CD4-positive, alpha-beta T cell treated with Interleukin-17A for 1 hour (primary cell): ENCODE data around the gene NOL9.
"Not testable (repeated sequence)": the region's sequence is repeated elsewhere in the genome, so short reads cannot be mapped to it uniquely, and the experiment has no call there.

Source experiments
- DNase-seq: peaks from one replicate; pipeline ENCODE4 v3.0.0-alpha.2; 2020

Gene NOL9

GRCh38 chr1:6554031-6554906, at the start of gene NOL9:
NOL9 (minus strand) TSS chr1:6554513; CDS start chr1:6554502, 11 bp downstream.
- peak; percentile 95 for DNase-seq

DNA sequence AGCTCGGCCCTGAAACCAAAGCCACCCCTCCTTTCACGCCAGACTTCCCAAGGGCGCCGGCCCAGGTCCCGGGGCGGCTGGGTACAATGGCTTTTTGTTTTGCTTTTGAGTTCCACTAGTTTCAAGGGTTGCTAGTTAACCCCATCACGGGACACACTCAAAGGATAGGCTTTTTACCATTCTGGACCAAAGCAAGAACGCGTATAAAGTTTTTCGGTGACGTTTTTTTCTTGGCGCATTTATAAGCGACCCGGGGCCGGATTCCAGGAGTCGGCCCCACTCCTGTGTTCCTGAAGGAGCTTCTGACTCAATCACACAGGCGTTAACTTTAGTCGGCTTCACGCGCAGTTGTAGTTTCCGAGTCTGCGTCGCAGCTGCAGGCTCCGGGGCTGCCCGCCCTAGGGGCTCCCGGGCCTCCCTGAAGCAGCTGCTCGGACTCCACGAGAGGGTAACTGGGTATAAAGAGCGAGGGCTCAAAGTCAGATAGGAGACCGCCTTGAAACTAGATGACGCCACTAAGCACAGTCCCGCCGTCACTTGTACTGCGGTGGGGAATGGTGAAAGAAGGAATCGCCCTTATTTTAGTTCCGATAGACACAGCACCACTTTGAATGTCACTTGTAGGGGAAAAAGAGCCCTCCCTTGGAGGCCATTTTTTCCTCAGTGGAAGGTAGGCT, 49.1 kb upstream of the NOL9 start:
- DNase-seq = peak; percentile 72

GRCh38 chr1:6602669-6603237, 48.4 kb upstream of the NOL9 start, which contains the start of gene KLHL21:
KLHL21 (minus strand) TSS chr1:6602869; CDS start chr1:6602817, 52 bp downstream.
- DNase-seq = peak; percentile 85

- DNase-seq = no peak
Measured at GRCh38 chr1:6601923-6602668, 47.8 kb upstream of the NOL9 start.

DNA sequence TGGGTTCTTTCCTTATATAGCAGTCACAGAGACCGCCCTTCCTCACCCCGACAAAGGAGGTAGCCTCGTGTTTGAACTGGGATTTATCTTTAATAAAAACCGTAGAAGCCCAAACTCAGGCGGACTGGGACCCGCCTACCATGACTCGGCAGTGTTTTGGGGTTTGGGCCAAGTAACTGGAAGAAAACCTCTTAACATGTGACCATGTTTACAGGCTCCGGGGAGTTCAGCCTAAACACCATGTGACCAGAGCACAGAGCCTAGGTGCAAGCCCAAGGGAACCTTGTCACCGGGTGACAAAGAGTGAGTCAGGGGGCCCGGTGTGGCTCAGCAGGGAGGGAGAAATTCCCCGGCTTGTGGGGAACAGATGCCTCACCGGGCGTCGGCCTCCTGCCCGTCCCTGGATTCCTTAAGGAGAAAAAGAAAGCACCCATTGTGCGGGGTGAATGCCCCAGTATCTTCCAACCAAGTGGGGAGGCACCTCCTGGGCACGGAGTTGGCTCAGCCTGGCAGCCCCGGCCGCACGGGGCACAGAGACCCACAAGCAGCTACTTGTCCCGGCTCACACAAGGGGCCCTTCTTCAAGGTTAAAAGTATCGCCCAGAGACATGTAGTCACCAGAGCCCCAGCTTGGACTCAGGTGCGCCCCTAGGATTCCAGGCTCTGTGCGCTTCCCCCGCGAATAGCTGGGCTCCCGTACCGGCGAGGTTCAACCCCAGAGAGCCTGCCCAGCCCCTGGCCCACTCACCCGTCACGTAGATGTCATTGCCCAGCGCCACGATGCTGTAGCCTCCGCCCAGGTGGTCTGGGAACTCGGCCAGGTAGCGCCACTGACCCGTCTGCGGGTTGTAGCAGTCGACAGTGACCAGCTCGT, 47.0 kb upstream of the NOL9 start:
- peak; percentile 80 for DNase-seq

- DNase-seq = no peak
Measured at GRCh38 chr1:6600410-6601048, 46.2 kb upstream of the NOL9 start.

DNA sequence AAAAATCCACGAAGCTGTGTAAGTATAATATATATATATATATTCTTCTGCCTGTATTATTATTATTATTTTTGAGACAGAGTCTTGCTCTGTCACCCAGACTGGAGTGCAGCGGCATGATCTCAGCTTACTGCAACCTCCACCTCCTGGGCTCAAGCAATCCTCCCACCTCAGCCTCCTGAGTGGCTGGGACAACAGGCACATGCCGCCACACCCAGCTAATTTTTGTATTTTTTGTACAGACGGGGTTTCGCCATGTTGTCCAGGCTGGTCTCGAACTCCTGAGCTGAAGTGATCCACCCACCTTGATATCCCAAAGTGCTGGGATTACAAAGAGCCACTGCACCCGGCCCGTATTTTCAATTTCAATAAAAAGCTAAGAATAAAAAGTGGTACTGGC, 45.7 kb upstream of the NOL9 start:
- not testable (repeated sequence) for DNase-seq

- peak; percentile 63 for DNase-seq
Measured at GRCh38 chr1:6599141-6599975, 45.0 kb upstream of the NOL9 start.

DNA sequence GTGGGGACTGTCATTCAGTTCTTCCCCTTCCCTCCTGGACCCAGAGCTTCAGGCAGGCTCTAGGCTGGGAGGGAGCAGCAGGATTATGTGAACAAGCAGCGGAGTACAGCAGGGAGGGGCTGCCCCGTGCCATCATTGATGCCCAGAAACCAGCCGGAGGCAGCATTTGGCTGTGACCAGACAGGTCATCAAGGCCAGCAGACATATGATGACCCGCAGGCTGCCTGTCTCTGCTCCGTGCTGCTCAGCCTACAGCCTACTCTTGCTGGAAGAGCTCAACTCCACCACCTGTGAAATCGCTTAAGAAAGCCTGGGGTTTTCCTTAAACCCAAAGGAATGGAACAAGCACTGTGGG, 43.4 kb upstream of the NOL9 start:
- DNase-seq = no peak

DNA sequence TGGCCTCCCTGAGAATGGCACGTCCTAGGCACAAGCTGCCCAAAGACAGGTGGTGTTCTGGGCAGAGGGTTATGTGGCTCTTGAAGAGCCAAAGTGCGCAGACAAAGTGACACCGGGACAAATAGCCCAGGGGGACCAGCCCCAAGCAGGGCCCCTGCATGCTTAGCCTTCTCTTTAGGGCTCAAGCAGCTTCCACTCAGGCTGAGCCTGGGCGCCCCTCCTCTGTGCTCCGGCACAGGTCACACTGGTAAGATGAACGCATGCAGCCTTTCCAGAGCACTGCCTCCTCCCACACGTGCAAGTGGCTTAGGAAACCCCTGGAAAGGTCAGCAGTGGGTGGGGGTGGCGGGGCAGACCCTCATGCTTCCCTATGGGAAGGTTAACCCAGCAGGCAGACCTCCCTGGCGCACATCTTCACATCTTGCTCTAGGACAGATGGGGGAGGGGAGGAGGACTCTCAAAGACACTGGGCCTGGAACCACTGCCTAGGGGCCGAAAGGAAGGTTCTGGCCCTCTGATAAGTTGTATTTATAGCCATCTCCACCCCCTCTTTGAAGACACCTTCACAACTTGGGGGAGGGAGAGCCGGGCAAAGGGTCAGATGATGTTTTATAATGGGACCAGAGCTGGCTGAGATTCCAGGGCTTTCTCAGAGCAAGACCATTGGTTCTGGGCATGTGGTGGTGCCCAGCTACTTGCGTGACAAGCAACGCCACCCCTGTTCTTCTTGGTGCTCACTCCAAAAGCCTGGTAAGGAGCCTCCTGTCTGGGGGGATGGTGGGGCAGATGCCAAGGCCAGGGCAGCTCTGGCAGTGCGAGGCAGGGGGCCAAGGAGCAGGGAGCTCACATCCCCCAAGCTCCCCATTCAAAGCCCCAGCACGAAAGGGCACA, 42.8 kb upstream of the NOL9 start:
- DNase-seq = no peak

- no peak for DNase-seq
Measured at GRCh38 chr1:6596351-6596750, 42.0 kb upstream of the NOL9 start.

DNA sequence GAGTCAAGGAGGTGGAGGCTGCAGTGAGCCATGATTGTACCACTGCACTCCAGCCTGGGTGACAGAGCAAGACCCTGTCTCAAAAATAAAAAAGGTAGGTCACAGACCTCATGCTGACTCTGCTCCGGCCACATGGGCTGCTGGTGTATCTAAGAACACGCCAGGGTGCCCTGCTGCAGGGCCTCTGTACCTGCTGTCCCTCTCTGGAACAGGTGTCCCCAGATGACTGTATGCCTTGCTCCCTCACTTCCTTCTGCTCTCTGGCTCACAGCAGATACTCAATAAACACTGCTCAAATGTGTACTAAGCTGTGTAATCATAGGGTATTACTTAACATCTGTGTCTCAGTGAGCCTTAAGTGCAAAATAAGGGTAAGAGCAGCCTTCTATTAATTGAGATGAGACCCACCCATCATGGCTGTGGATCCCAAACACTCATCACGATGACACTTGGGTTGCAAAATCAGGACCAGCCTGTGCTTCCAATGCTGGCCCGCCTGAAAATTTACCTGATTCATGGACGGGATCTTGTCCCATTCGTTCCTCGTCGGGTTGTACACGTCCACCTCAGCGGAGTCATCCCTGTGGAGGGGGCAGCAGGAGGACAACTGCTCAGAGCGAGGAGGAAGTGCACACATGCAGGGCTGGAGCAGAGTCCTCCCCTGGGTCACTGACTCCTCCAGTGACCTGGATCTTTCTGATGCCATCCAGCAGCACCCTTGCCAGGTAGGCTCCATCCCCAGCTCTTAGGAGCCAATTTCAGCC, 40.8 kb upstream of the NOL9 start:
- no peak for DNase-seq

- DNase-seq = no peak
Measured at GRCh38 chr1:6593810-6594209, 39.5 kb upstream of the NOL9 start.

DNA sequence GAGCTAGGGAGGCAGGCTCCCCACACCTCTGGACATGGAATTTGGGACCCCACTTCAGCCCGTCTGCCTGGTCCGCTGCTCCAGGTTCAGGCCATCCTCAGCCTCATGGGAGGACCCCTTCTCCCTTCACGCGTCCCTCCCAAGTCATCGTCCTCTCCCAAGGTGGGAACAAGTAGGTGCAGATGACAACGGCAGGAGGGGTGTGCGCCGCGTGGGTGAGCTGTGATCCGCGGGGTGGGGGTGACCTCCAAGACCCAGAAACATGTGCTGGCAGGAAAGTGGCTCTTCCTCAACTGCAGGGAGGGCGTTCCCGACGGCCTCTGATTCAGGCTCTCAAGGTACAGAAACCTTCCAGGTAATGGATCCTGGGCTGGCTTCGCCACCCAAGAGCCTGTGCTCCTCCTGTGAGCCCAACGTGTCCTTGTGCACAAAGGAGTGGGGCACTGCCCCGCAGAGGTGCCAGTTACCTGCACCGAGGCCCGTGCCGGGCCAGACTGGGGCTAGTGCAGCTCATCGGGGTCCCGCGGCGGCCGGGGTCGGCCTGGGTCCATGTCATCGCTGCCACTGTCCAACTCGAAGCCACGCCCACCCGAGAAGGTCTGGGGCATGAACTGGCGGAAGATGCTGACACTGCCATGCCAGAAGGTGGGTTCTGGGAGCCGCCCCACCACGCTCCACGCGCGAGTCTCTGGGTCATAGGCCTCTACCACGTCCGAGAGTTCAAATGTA, 38.7 kb upstream of the NOL9 start:
- DNase-seq = no peak

DNA sequence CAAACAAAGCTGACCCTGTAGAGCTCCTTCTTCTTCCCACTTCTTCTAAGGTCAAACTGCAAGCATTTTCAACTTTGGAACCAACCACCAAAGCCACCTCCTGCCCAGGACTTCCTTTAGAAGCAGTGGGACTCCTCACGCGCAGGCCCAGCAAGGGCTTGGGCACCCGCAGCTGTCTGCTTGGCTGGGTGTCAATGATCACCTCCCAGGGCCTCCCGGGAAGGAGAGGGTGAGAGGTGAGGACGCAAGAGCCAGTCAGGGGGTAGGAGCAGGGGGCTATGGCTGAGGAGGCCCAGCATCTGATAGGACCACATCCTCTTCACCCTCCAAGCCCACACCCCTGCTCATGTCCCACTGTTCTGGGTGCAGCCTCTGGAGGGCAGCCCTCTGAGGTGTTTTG, 38.1 kb upstream of the NOL9 start:
- DNase-seq = no peak

DNA sequence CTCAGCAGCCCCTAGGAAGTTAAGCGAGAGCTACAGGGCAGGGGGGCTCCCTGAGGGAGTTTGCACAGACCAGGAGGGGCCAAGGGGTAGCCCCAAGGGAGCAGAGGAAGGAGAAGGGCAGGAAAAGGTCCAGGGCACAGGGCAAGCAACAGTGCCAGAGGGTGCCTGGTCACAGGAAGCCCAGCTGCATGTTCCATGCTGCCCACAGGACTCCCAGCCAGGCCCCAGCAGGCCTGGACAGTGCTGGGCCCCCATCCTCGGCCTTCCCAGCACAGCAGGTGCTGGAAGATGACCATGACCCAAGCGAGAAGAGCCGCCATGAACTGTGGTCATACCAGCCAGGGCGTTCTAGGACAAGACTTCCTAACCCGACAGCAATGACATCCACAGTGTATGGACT, 37.3 kb upstream of the NOL9 start:
- no peak for DNase-seq

GRCh38 chr1:6591222-6591621, 36.9 kb upstream of the NOL9 start:
- no peak for DNase-seq

- DNase-seq = no peak
Measured at GRCh38 chr1:6590046-6590445, 35.7 kb upstream of the NOL9 start.
